Activated CD8-positive, alpha-beta T cell treated with anti-CD3 and anti-CD28 coated beads, Interleukin-2, amount 10 ng/mL, durations not matched to agents 7 days and 5 days (primary cell): ENCODE results near the gene CABP2. TPM values are rescaled to one million over a fixed set of nuclear protein-coding genes. Genes with fewer than 3 reads are reported as not detected.
"Not testable (repeated sequence)": the region's sequence is repeated elsewhere in the genome, so short reads cannot be mapped to it uniquely, and the experiment has no call there.

Experiments used
- ATAC-seq: fragments of 150-1000 bp; cut with Tn5 transposase; one replicate; pipeline ENCODE4 v1.10.0; 2021; ENCODE audit warnings: moderate library complexity
- CTCF ChIA-PET: fragments of 350-600 bp; sonication (Branson Sonifier 250); formaldehyde crosslinking; loops from one replicate; lab custom pipeline; 2021; ENCODE audit warnings: antibody characterized with exemption; lab: Charles Lee
- POLR2A ChIA-PET: fragments of 350-600 bp; sonication (Branson Sonifier 250); formaldehyde crosslinking; loops from one replicate; lab custom pipeline; 2021; ENCODE audit warnings: antibody characterized with exemption; lab: Charles Lee
- DNase-seq: peaks from one replicate; pipeline ENCODE4 v3.0.0-alpha.2; 2020
- H3K27ac Mint-ChIP-seq: one replicate; pipeline ENCODE4 v1.8.0; 2021; ENCODE audit warnings: mild to moderate bottlenecking, mixed read lengths
- H3K27me3 Mint-ChIP-seq: one replicate; pipeline ENCODE4 v1.8.0; 2021; ENCODE audit warnings: low read depth, mixed read lengths
- H3K36me3 Mint-ChIP-seq: one replicate; pipeline ENCODE4 v1.8.0; 2021; ENCODE audit warnings: low read depth, mixed read lengths
- H3K4me1 Mint-ChIP-seq: one replicate; pipeline ENCODE4 v1.8.0; 2021; ENCODE audit warnings: low read depth, mixed read lengths
- H3K4me3 Mint-ChIP-seq: one replicate; pipeline ENCODE4 v1.8.0; 2021; ENCODE audit warnings: mild to moderate bottlenecking, mixed read lengths
- H3K9me3 Mint-ChIP-seq: one replicate; pipeline ENCODE4 v1.8.0; 2022; ENCODE audit warnings: mixed read lengths; ENCODE audit not compliant: insufficient read depth
- total RNA-seq, 2 experiments: library from RNA; stranded (reverse); gene quantifications; one replicate each; pipeline ENCODE4 v1.2.3, GENCODE V29; 2021

The CABP2 gene
- total RNA-seq, 2 experiments from 2014 or later, result not detected

GRCh38 chr11:67520856-67521824, 2.1 kb downstream of the CABP2 start:
- DNase-seq, result no peak
- POLR2A ChIA-PET, result interaction anchor here (0.6 kb wide), 2 partner anchors 49 to 125 kb away, joined by 3 to 4 read pairs; no protein-coding TSS in a partner anchor
- Mint-ChIP-seq H3K27me3 (no peaks in the 10 kb centered on the region), H3K36me3 (no peaks in the 10 kb centered on the region), H3K4me1 (no peaks in the 10 kb centered on the region), H3K4me3 (no peak overlapping the region), H3K27ac (no peak overlapping the region), H3K9me3 (no peaks in the 10 kb centered on the region)
- no peak for ATAC-seq
- CTCF ChIA-PET, result no interaction called here

- Mint-ChIP-seq H3K4me1 (no peaks in the 10 kb centered on the region), H3K27ac (no peak overlapping the region), H3K9me3 (no peaks in the 10 kb centered on the region), H3K4me3 (no peak overlapping the region), H3K36me3 (no peaks in the 10 kb centered on the region), H3K27me3 (peaks cover 5% of the 10 kb centered on the region)
- ChIA-PET POLR2A (no interaction called here), CTCF (no interaction called here)
- DNase-seq, result no peak
- ATAC-seq, result no peak
Measured at GRCh38 chr11:67519726-67520125, 3.5 kb downstream of the CABP2 start.

- DNase-seq (no peak), ATAC-seq (no peak)
- Mint-ChIP-seq H3K27me3 (peaks cover 15% of the 10 kb centered on the region), H3K9me3 (no peaks in the 10 kb centered on the region), H3K36me3 (no peaks in the 10 kb centered on the region), H3K27ac (no peak overlapping the region), H3K4me1 (no peaks in the 10 kb centered on the region), H3K4me3 (no peak overlapping the region)
- ChIA-PET CTCF (no interaction called here), POLR2A (interaction anchor here (0.5 kb wide), 1 partner anchor 63 kb away, joined by 3 read pairs; no protein-coding TSS in a partner anchor)
Measured at GRCh38 chr11:67517784-67518552, 5.3 kb downstream of the CABP2 start.

GRCh38 chr11:67516806-67517205, 6.4 kb downstream of the CABP2 start:
- no peaks in the 10 kb centered on the region for H3K9me3 Mint-ChIP-seq
- H3K27me3 Mint-ChIP-seq, result peaks cover 17% of the 10 kb centered on the region
- POLR2A ChIA-PET, result no interaction called here
- no peaks in the 10 kb centered on the region for H3K4me1 Mint-ChIP-seq
- no peak overlapping the region for H3K4me3 Mint-ChIP-seq
- no peak for ATAC-seq
- CTCF ChIA-PET, result no interaction called here
- no peak overlapping the region for H3K27ac Mint-ChIP-seq
- H3K36me3 Mint-ChIP-seq, result no peaks in the 10 kb centered on the region
- no peak for DNase-seq

- ChIA-PET CTCF (interaction anchor here (1.2 kb wide), 1 partner anchor 112 kb away, joined by 3 read pairs; the partner anchor contains the start of gene PPP1CA), POLR2A (no interaction called here)
- no peaks in the 10 kb centered on the region for H3K9me3 Mint-ChIP-seq
- no peaks in the 10 kb centered on the region for H3K36me3 Mint-ChIP-seq
- H3K4me3 Mint-ChIP-seq, result no peak overlapping the region
- ATAC-seq (no peak), DNase-seq (no peak)
- peaks cover 23% of the 10 kb centered on the region for H3K27me3 Mint-ChIP-seq
- H3K4me1 Mint-ChIP-seq, result peaks cover 2% of the 10 kb centered on the region
- H3K27ac Mint-ChIP-seq, result no peak overlapping the region
Measured at GRCh38 chr11:67514116-67514515, 9.1 kb downstream of the CABP2 start.

- H3K4me3 Mint-ChIP-seq, H3K9me3 Mint-ChIP-seq, DNase-seq, ATAC-seq, H3K27ac Mint-ChIP-seq, H3K36me3 Mint-ChIP-seq, POLR2A ChIA-PET: not testable (repeated sequence)
- Mint-ChIP-seq H3K27me3 (peaks cover 23% of the 10 kb centered on the region), H3K4me1 (peaks cover 16% of the 10 kb centered on the region)
- CTCF ChIA-PET, result interaction anchor here (1.1 kb wide), 1 partner anchor 160 kb away, joined by 3 read pairs; no protein-coding TSS in a partner anchor
Measured at GRCh38 chr11:67511558-67511957, 11.7 kb downstream of the CABP2 start.

GRCh38 chr11:67510023-67510345, 13.3 kb downstream of the CABP2 start:
- peaks cover 28% of the 10 kb centered on the region for H3K4me1 Mint-ChIP-seq
- POLR2A ChIA-PET, result no interaction called here
- ATAC-seq (no peak), DNase-seq (no peak)
- CTCF ChIA-PET, result no interaction called here
- peaks cover 14% of the 10 kb centered on the region for H3K36me3 Mint-ChIP-seq
- no peak overlapping the region for H3K27ac Mint-ChIP-seq
- no peaks in the 10 kb centered on the region for H3K9me3 Mint-ChIP-seq
- H3K4me3 Mint-ChIP-seq, result no peak overlapping the region
- H3K27me3 Mint-ChIP-seq, result peaks cover 17% of the 10 kb centered on the region

GRCh38 chr11:67508486-67509121, 14.6 kb downstream of the CABP2 start:
- Mint-ChIP-seq H3K27ac (peak overlapping the region; percentile 94), H3K4me1 (peaks cover 32% of the 10 kb centered on the region), H3K4me3 (peak overlapping the region; percentile 89), H3K9me3 (no peaks in the 10 kb centered on the region), H3K27me3 (peaks cover 11% of the 10 kb centered on the region), H3K36me3 (peaks cover 17% of the 10 kb centered on the region)
- DNase-seq (peak; percentile 99), ATAC-seq (peak; percentile 40)
- ChIA-PET POLR2A (interaction anchor here (1.2 to 2.1 kb wide), 4 partner anchors 23 to 107 kb away, joined by 4 to 11 read pairs (median 8); partner anchors contain the start of genes PPP1CA and PTPRCAP), CTCF (interaction anchor here (1.0 to 1.2 kb wide), 3 partner anchors 72 to 107 kb away, joined by 3 to 4 read pairs (median 4); partner anchors contain the start of genes PPP1CA and PTPRCAP)

- Mint-ChIP-seq H3K4me1 (peaks cover 38% of the 10 kb centered on the region), H3K27me3 (peaks cover 8% of the 10 kb centered on the region), H3K27ac (peak within 1 kb of the TSS; percentile 94), H3K4me3 (peak within 1 kb of the TSS; percentile 89), H3K9me3 (no peaks in the 10 kb centered on the region), H3K36me3 (peaks cover 18% of the 10 kb centered on the region)
- ChIA-PET POLR2A (interaction anchor here (0.7 to 2.1 kb wide), 6 partner anchors 22 to 107 kb away, joined by 3 to 11 read pairs (median 6); partner anchors contain the start of genes PPP1CA and PTPRCAP), CTCF (interaction anchor here (0.7 to 1.2 kb wide), 5 partner anchors 24 to 162 kb away, joined by 3 to 4 read pairs (median 4); partner anchors contain the start of genes PPP1CA and PTPRCAP)
- peak; percentile 83 for ATAC-seq
- DNase-seq, result peak; percentile 99
Measured at GRCh38 chr11:67507864-67508485, 15.3 kb downstream of the CABP2 start, which contains the start of gene CDK2AP2. Gene CDK2AP2 (minus strand): TSS chr11:67508162. CDS start chr11:67508082, 80 bp downstream.

GRCh38 chr11:67507242-67507863, 15.9 kb downstream of the CABP2 start:
- DNase-seq (no peak), ATAC-seq (no peak)
- H3K9me3 Mint-ChIP-seq, result no peaks in the 10 kb centered on the region
- peaks cover 6% of the 10 kb centered on the region for H3K27me3 Mint-ChIP-seq
- peak overlapping the region; percentile 89 for H3K4me3 Mint-ChIP-seq
- POLR2A ChIA-PET, result interaction anchor here (0.7 to 2.1 kb wide), 6 partner anchors 21 to 106 kb away, joined by 3 to 11 read pairs (median 6); partner anchors contain the start of genes PPP1CA and PTPRCAP
- H3K36me3 Mint-ChIP-seq, result peaks cover 24% of the 10 kb centered on the region
- peaks cover 40% of the 10 kb centered on the region for H3K4me1 Mint-ChIP-seq
- peak overlapping the region; percentile 94 for H3K27ac Mint-ChIP-seq
- CTCF ChIA-PET, result interaction anchor here (0.7 to 1.2 kb wide), 5 partner anchors 23 to 162 kb away, joined by 3 to 4 read pairs (median 4); partner anchors contain the start of genes PPP1CA and PTPRCAP
